Activated CD4-positive, alpha-beta T cell treated with anti-CD3 and anti-CD28 coated beads, Interleukin-2, amount 10 ng/mL, durations not matched to agents 7 days and 5 days (primary cell): ENCODE data around the gene GDPD1. TPM values are rescaled to one million over a fixed set of nuclear protein-coding genes. Genes with fewer than 3 reads are reported as not detected.
"Not testable (repeated sequence)": the region's sequence is repeated elsewhere in the genome, so short reads cannot be mapped to it uniquely, and the experiment has no call there.

Experiments
- CTCF ChIA-PET: fragments of 350-600 bp; sonication (Branson Sonifier 250); formaldehyde crosslinking; loops from one replicate; lab custom pipeline; 2021; ENCODE audit warnings: antibody characterized with exemption; lab: Charles Lee
- POLR2A ChIA-PET: fragments of 350-600 bp; sonication (Branson Sonifier 250); formaldehyde crosslinking; loops from one replicate; lab custom pipeline; 2021; ENCODE audit warnings: antibody characterized with exemption; lab: Charles Lee
- DNase-seq: peaks from one replicate; pipeline ENCODE4 v3.0.0-alpha.2; 2020
- H3K27ac Mint-ChIP-seq: one replicate; pipeline ENCODE4 v1.8.0; 2021; ENCODE audit warnings: mild to moderate bottlenecking, moderate library complexity, mixed read lengths
- H3K27me3 Mint-ChIP-seq: one replicate; pipeline ENCODE4 v1.8.0; 2021; ENCODE audit warnings: mixed read lengths
- H3K36me3 Mint-ChIP-seq: one replicate; pipeline ENCODE4 v1.8.0; 2021; ENCODE audit warnings: low read depth, mixed read lengths
- H3K4me1 Mint-ChIP-seq: one replicate; pipeline ENCODE4 v1.8.0; 2021; ENCODE audit warnings: mixed read lengths
- H3K4me3 Mint-ChIP-seq: one replicate; pipeline ENCODE4 v1.8.0; 2021; ENCODE audit warnings: mild to moderate bottlenecking, moderate library complexity, mixed read lengths
- H3K9me3 Mint-ChIP-seq: one replicate; pipeline ENCODE4 v1.8.0; 2021; ENCODE audit warnings: mixed read lengths
- total RNA-seq, 2 experiments: library from RNA; stranded (reverse); gene quantifications; one replicate each; pipeline ENCODE4 v1.2.3, GENCODE V29; 2021

Gene GDPD1
- total RNA-seq, 2 experiments from 2014 or later = 2.2 to 2.5 TPM

- POLR2A ChIA-PET = interaction anchor here (0.6 kb wide), 1 partner anchor 104 kb away, joined by 3 read pairs; no protein-coding TSS in a partner anchor
- no peak overlapping the region for H3K27ac Mint-ChIP-seq
- CTCF ChIA-PET = no interaction called here
- H3K4me1 Mint-ChIP-seq = no peaks in the 10 kb centered on the region
- H3K9me3 Mint-ChIP-seq = no peaks in the 10 kb centered on the region
- H3K4me3 Mint-ChIP-seq = no peak overlapping the region
- peaks cover 6% of the 10 kb centered on the region for H3K27me3 Mint-ChIP-seq
- DNase-seq = no peak
- H3K36me3 Mint-ChIP-seq = no peaks in the 10 kb centered on the region
These were observed 79.2 kb downstream of the GDPD1 start for GRCh38 chr17:59299400-59300092.

DNA sequence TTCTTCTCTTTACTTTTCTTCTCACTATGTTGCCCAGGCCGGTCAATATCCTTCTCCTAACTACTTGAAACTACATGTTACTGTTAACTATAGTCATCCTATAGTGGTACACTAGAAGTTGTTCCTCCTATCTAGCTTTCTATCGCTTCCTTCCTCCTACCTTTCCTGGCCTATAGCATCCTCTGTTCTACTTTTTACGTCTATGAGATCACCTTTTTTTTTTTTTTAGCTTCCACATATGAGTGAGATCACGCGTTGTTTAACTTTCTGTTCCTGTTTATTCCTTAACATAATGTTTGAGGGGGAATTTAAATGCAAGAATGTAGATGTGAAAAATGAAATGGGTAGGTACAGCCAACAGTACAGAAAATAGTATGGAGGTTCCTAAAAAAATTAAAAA lies 80.6 kb downstream of the GDPD1 start:
- POLR2A ChIA-PET = no interaction called here
- H3K9me3 Mint-ChIP-seq = no peaks in the 10 kb centered on the region
- no peaks in the 10 kb centered on the region for H3K36me3 Mint-ChIP-seq
- peaks cover 11% of the 10 kb centered on the region for H3K27me3 Mint-ChIP-seq
- DNase-seq = no peak
- CTCF ChIA-PET = no interaction called here
- no peak overlapping the region for H3K4me3 Mint-ChIP-seq
- H3K4me1 Mint-ChIP-seq = no peaks in the 10 kb centered on the region
- no peak overlapping the region for H3K27ac Mint-ChIP-seq

DNA sequence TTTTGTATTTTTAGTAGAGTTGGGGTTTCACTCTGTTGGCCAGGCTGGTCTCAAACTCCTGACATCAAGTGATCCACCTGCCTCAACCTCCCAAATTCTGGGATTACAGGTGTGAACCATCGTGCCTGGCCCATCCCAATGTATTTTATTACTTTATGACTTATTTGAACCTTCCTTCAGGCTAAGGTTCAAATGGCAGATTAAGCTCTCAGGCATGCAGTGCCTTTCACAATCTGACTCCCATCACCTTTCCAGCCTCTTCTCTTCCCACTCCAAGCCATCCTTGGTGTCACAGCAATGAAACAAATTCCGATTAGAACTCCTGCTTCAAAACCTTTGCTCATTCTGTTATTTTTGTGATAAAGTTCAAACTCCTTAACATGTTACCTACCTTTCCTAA lies 84.5 kb downstream of the GDPD1 start:
- no peaks in the 10 kb centered on the region for H3K9me3 Mint-ChIP-seq
- ChIA-PET CTCF (no interaction called here), POLR2A (no interaction called here)
- no peak for DNase-seq
- no peaks in the 10 kb centered on the region for H3K36me3 Mint-ChIP-seq
- H3K27ac Mint-ChIP-seq = no peak overlapping the region
- H3K27me3 Mint-ChIP-seq = peaks cover 13% of the 10 kb centered on the region
- H3K4me3 Mint-ChIP-seq = no peak overlapping the region
- no peaks in the 10 kb centered on the region for H3K4me1 Mint-ChIP-seq

- Mint-ChIP-seq H3K4me1 (peaks cover 7% of the 10 kb centered on the region), H3K27me3 (peaks cover 3% of the 10 kb centered on the region), H3K4me3 (no peak overlapping the region), H3K9me3 (no peaks in the 10 kb centered on the region), H3K27ac (no peak overlapping the region), H3K36me3 (no peaks in the 10 kb centered on the region)
- no peak for DNase-seq
- CTCF ChIA-PET = interaction anchor here (0.6 to 2.2 kb wide), 20 partner anchors 8 to 470 kb away, joined by 3 to 13 read pairs (median 3); no protein-coding TSS in a partner anchor
- POLR2A ChIA-PET = no interaction called here
These were observed 90.1 kb downstream of the GDPD1 start for GRCh38 chr17:59310263-59310920.

- DNase-seq = peak; percentile 63
- Mint-ChIP-seq H3K27ac (no peak overlapping the region), H3K27me3 (peaks cover 1% of the 10 kb centered on the region)
These were observed 90.7 kb downstream of the GDPD1 start for GRCh38 chr17:59311051-59311468.

DNA sequence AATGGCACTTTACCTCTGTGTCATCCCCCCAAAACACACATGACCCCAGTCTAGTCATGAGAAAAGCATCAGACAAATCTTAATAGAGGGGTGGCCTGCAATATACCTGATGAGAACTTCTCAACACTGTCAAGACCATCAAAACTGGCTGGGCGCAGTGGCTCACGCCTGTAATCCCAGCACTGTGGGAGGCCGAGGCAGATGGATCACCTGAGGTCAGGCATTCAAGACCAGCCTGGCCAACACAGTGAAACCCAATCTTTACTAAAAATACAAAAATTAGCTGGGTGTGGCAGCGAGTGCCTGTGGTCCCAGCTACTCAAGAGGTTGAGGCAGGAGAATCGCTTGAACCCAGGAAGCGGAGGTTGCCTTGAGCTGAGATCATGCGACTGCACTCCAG lies 91.2 kb downstream of the GDPD1 start:
- H3K27ac Mint-ChIP-seq, H3K27me3 Mint-ChIP-seq, H3K36me3 Mint-ChIP-seq, H3K9me3 Mint-ChIP-seq, H3K4me3 Mint-ChIP-seq, H3K4me1 Mint-ChIP-seq, POLR2A ChIA-PET, DNase-seq: not testable (repeated sequence)
- CTCF ChIA-PET = interaction anchor here (0.6 to 2.2 kb wide), 16 partner anchors 9 to 448 kb away, joined by 3 to 13 read pairs (median 3); no protein-coding TSS in a partner anchor

More at GRCh38 chr17:59311051-59311468, 90.7 kb downstream of the GDPD1 start:
- Mint-ChIP-seq H3K36me3 (no peaks in the 10 kb centered on the region), H3K4me1 (peaks cover 7% of the 10 kb centered on the region), H3K4me3 (no peak overlapping the region), H3K9me3 (no peaks in the 10 kb centered on the region)
- CTCF ChIA-PET = interaction anchor here (0.6 to 2.2 kb wide), 15 partner anchors 9 to 249 kb away, joined by 3 to 13 read pairs (median 3); no protein-coding TSS in a partner anchor
- POLR2A ChIA-PET = no interaction called here

DNA sequence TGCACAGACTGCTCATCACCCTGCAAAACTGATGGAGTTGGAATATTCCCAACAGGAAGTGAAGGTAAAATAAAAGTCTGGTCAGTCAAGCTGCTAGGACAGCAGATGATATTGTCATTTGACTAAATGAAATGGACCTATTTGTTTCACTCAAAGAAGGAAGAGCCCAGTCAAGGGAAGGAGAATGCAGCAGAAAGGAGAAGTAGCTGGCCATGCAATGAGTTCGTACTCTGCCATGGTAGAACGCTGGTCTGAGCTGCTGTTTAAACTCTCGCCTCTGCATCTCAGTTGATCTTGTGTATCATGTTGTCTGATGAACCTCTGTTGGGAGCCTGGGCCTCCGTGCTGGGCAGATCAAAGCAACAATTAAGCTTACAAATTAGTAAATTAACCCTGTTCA lies 95.6 kb downstream of the GDPD1 start:
- no peak overlapping the region for H3K4me3 Mint-ChIP-seq
- H3K9me3 Mint-ChIP-seq = no peaks in the 10 kb centered on the region
- ChIA-PET CTCF (interaction anchor here (1.3 to 9.4 kb wide), 4 partner anchors 10 to 1105 kb away, joined by 3 to 59 read pairs (median 12); no protein-coding TSS in a partner anchor), POLR2A (no interaction called here)
- no peak overlapping the region for H3K27ac Mint-ChIP-seq
- H3K36me3 Mint-ChIP-seq = no peaks in the 10 kb centered on the region
- H3K27me3 Mint-ChIP-seq = no peaks in the 10 kb centered on the region
- no peak for DNase-seq
- H3K4me1 Mint-ChIP-seq = peaks cover 5% of the 10 kb centered on the region

Other genes starting within 250 kb of the GDPD1 start
- 10 to 100 TPM; 22.6 to 27.9 TPM for gene TRIM37, start 113.6 kb upstream of the GDPD1 start, total RNA-seq
- 100 to 1,000 TPM; 111 to 146 TPM for gene SKA2, start 65.3 kb upstream of the GDPD1 start, total RNA-seq
- gene PRR11, start 64.8 kb upstream of the GDPD1 start, total RNA-seq = 10 to 100 TPM; 80.8 to 95.2 TPM
- 10 to 100 TPM; 16.3 to 18.3 TPM for gene SMG8, start 10.5 kb upstream of the GDPD1 start, total RNA-seq
- gene YPEL2, start 111.1 kb downstream of the GDPD1 start, total RNA-seq = 10 to 100 TPM in 1 of 2 experiments, 1 to 10 TPM in 1; 9.4 to 13.2 TPM